SK-N-SH (cell line): Measurements from ENCODE around the gene SLC6A11.

ENCODE experiments used
- CTCF ChIP-seq: fragments of 200-600 bp; sonication (generic); IDR thresholded peaks from 2 replicates; pipeline ENCODE4 v1.6.1; 2017; ENCODE audit warnings: antibody characterized with exemption, mild to moderate bottlenecking, moderate library complexity
- ELF1 ChIP-seq: IDR thresholded peaks from 2 replicates; pipeline ENCODE4 v1.4.0; 2012
- RCOR1 ChIP-seq: fragments of 150-350 bp; IDR thresholded peaks from 2 replicates; pipeline ENCODE4 v1.6.1; 2017; ENCODE audit warnings: antibody characterized with exemption, low read length
- REST ChIP-seq: IDR thresholded peaks from 2 replicates; pipeline ENCODE4 v1.6.1; 2012; ENCODE audit warnings: mild to moderate bottlenecking, low read depth, low read length, moderate library complexity
- TEAD4 ChIP-seq: IDR thresholded peaks from 2 replicates; pipeline ENCODE4 v1.4.0; 2012; ENCODE audit warnings: mild to moderate bottlenecking, borderline replicate concordance; ENCODE audit not compliant: insufficient read depth
- YY1 ChIP-seq: IDR thresholded peaks from 2 replicates; pipeline ENCODE4 v1.4.0; 2012; ENCODE audit warnings: low read depth, mild to moderate bottlenecking

GRCh38 chr3:10960255-10960654 is 144.2 kb downstream of the SLC6A11 start:
- TF ChIP-seq TEAD4 (no peak), RCOR1 (no peak), CTCF (no peak), YY1 (no peak), REST (no peak), ELF1 (no peak)
